ENCODE results near the gene CRTAC1.

The CRTAC1 gene

DNA sequence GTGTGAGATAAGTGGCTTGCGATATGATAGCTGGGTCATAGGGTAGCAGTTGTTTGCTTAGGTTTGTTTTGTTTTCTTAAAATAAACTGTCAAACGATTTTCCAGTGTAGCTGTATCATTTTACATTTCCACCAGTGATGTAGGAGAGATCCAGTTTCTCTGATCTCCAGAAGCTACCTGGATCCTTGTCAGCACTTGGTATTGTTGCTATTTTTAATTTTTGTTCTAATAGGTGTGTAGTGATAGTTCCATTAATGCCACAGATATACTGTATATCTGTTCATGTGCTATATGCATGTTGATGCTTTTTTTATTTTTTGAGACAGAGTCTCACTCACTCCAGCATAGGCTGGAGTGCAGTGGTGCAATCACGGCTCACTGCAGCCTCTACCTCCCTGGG lies 136.3 kb downstream of the CRTAC1 start:
- no peak for DNase-seq

DNA sequence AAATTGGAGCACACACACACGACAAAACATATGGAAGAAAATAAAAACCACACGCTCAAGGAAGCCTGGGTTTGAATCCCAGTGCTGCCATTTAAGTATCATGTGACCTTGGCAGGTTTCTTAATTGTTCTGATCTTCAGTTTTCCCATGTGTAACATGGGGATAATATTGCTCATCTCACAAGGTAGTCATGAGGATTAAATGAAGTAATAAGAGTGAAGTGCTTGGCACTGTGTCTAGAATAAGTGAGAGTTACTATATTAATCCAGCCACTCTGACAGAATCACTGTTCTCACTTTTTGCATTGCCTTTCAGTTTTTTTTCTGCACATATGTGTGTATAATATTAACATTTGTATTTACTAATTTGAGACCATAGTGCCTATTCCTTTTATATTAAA lies 137.5 kb downstream of the CRTAC1 start:
- DNase-seq, result no peak

DNA sequence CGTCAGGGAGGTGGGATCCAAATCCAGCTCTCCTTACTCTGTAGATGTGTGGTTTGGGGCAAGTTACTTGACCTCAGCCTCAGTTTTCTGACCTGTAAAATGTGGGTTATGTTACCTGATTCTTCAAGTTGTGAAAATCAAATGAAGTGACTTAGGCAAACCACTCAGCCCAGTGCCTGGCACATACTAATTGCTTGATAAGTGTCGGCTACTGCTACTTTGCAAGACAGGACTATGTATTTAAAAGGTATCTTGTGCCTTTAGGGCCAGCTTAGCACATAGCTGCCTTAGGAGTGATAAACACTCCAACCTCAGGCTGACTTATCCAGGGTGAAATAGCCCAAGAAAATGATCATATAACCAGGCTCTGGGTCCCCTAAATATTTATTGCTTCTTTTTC lies 137.9 kb downstream of the CRTAC1 start:
- no peak for DNase-seq

DNA sequence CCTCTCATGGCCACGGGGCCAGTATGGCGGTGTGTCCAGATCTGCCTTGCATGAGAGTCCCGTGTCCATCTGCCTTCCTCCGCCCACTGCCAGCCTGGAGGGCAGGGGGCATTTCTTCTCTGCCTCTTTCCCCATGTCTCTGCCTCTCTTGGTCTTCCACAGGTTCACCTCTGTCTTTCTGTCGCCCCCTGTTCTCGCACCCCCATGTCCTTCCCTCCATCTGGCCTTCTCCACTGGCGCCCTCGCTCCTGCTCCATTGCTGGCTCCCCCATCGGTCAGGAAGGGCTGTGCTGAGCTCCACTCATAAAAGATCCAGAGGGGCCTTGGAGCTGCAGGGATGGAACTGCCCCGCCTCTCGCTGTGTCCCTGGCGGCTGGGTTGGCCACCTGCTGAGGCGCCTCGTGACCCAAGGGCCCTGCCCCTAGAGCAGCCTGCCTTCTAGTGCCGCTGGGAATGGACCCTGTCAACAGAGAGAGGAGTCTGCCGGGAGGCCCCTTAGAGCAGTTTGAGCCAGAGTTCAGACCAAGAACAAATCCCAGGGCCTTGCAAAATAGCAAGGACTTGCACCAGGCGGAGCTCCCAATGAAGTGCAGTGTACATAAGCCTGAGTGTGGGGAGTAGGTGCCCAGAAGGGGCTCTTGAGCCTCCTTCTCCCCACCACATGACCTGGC lies 138.8 kb downstream of the CRTAC1 start:
- DNase-seq, result no peak

DNA sequence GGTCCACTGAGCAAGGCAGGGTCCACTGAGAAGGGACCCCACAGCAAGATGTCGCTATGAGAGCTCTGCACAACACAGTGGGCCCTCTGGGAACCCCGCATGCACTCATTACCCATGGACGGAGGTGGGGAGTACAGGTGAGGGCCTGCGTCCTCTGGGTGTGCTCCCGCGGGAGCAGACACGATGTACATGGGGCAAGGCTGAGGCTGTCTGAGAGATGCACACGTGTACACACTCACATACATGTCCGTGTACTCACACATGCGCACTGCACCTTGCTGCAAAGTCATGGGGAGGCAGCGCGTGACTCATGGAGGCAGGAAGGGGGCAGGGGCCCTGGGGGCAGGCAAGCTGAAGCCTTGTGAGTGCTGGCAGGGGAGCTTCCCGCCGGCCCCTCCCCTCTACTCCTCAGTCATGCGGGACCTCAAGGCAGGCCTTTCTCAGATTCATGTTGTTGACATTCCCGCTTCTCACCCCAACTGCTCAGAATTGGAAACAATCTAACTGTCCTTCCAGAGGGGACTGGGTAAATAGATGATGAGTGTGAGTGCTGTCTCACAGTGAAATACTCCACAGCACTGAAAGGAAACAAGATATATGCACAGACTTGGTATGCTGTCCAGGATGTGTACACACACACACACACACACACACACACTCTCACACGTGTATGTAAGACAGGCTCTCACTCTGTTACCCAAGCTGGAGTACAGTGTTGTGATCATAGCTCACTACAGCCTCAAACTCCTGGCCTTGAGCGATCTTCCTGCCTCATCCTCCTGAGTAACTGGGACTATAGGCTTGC lies 140.8 kb downstream of the CRTAC1 start:
- peak; percentile 97 for DNase-seq

DNA sequence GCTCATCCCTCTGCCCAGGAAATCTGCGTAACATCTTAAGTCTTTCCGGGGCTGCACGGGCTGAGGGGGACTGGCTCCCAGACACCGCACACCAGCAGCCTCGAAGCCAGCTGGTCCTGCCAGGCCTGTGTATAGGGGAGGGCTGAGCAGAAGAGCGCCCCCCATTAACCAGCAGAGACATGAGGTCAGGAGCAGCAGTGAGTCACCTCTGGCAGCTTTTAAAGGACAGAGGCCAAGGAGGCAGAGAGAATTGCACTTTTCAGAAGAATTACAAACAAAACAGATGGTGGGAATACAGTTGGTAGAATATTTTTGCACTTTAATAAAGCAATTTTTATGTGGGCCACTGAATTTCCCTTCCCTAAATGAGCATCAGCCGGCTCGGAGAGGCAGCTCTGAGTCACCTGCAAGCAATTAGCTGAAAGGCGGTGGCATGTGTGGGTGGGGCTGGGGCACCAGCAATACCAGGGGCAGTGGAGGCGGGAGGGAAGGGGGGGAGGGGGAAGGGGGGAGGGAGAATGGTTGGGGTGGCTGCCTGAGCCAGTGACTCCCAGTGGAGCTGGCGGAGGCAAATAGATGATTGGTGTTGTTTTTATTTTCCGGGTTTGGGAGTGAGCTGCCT lies 141.7 kb downstream of the CRTAC1 start:
- DNase-seq, result peak; percentile 92

DNA sequence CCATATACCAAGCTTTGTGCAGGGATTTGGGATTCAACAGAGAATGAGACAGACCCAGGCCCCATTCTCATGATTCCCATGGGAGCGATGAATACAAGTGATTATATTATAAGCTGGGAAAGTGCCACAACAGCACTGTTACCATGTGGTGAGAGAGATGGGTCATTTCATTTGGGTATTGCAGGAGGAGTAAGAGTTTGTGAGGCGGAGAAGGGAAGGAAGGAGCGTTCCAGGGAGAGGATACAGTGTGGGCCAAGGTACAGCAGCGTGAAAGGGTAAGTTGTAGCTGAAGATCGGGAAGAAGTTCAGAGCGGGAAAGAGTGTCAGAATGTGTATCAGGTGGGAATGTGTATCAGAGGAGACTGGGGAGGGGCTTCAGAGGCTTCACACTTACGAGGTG lies 142.3 kb downstream of the CRTAC1 start:
- DNase-seq, result no peak

DNA sequence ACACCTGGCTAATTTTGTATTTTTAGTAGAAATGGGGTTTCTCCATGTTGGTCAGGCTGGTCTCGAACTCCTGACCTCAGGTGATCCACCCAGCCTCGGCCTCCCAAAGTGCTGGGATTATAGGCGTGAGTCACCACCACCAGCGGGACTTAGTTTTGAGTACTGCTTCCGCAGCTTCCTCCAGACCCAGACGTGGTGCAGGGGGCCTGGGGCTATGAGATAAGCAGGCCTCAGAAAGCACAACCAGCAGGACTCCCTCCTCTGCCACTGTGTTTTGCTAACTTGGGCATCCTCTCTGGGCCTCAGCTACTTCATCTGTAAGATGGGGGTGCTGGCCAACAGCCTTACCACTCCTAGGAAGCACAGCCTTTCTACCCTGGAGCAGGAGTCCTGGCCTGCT lies 143.0 kb downstream of the CRTAC1 start:
- peak; percentile 84 for DNase-seq

DNA sequence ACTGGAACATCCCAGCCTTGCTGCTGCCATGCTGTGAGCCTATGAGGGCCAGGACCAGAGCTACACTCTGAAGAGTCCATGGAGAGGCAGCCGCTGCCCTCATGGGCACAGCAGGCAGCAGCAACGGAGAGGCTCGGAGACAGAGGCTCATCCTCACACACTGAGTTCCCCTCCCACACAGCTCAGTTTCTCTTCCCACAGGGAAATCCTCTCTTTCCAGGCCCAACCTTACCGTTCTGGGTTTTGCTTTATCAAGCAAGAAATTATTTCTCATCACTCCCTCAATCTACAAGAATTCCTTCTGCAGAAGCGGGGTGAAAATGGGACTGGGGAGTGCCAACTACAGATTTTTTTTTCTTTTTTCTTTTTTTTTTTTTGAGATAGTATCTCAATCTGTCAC lies 144.1 kb downstream of the CRTAC1 start:
- no peak for DNase-seq

DNA sequence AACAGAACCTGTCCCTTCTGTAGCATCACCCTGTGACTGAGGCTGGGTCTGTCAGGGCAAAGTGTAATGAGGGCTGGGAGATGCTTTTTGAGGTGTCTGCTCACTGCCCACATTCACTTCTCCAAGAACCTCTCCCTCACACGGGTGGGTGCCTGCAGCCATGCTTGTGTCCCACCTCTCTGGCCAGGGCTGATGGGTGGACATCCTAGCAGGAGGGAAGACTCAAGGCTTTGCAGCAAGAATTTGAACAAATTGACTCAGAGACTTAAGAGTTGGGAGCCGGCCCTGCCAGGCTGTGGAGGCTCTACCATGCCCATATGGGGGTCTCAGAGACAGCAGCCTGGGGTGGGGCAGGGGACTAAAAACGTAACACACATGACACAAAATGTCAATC lies 147.3 kb downstream of the CRTAC1 start:
- no peak for DNase-seq

DNA sequence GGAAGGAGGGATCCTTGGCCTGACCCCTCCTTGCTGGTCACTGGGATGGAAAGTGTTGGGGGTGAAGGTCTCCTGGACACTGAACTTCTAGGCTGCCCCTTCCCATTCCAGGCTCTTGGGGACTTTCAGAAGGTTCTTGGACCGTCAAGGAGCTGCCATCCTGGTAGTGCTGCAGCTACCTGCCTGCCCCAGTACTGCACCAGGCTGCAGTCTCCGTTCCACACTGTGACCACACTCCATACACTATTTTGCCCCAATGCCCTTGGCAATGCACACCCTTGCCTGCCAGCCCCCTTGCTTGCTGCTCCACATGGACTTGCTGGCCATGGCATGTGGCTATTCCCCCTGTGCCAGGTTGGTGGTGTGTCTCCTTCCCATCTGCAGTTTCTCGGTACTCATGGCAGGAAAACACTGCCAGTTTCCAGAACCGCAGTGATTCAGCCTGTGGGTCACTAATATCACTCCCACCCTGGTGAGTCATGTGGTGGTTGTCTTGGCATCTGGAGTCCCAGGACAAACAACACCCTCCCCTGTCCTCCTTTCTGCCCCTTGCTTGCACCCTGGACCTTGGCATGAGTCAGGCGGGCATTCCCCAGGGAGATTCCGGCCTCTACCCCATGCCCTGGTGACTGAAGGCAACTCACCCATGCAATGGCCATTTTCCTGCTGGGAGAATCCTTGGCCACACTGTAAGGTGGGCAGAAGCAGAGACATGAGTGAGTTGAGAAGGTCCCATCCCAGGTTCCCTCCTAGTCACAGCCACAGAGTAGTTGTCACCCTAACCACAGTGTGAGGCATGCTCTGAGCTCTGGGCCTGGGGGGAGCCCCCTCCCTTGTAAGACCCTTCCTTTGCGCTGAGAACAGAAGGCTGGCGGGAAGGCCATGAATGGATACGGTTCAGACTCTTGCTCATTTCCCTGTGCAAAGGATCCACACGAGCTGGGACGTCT lies 148.0 kb downstream of the CRTAC1 start:
- DNase-seq, result no peak

DNA sequence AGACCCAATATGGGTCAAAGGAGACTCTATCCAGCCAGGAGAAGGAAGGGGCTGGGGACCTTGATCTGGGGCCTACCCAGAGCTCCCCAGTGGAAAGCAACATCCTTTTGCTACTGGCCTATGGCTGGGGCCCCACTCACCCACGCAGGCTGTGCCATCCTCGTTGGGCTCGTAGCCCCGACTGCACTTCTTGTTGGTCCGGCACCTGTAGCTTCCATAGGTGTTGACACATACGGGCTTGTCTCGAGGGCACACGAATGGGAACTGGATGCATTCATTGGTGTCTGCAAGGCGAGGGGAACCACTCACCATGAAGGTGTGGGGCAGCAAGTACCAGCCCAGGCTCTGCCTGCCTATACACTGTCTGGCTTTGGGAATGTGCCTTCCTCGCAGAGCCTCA lies 150.3 kb downstream of the CRTAC1 start:
- DNase-seq, result no peak

DNA sequence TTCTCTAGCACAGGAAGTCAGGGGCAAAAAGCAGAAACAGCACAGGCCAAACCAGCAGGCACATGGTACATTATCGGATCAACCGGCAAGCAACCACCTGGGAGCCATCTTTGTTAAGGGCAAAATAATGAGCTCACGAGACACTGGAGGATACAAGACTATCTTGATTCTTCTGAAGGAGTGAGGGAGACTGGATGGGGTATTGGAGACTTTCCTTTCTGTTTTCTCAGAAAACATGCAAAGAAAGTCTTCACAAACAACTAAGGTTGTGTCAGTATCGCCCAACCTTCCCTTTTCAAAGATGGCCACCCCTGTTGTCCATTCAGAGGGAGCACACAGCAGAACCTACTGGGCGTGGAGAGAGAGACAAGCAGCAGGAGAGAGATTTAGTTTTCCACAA lies 151.2 kb downstream of the CRTAC1 start:
- DNase-seq, result no peak

DNA sequence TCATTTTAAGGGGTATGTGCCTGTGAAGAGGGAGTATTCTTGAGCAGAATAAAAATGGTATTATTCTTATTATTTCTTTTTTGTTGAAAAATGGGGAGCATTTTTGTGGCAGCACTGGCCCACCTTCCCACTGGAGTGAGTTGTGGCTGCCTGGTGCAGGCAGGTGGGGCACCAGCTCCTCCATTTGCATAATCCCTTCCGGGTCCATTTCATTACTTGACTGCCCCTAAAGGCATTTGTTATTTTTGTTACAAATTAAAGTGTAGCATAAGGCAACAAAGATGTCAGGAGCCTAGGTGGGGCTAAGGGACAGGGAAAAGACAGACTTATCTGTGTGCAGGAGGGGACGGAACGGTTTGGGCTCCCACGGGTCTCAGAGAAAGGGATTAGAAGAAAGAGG lies 154.0 kb downstream of the CRTAC1 start:
- no peak for DNase-seq

DNA sequence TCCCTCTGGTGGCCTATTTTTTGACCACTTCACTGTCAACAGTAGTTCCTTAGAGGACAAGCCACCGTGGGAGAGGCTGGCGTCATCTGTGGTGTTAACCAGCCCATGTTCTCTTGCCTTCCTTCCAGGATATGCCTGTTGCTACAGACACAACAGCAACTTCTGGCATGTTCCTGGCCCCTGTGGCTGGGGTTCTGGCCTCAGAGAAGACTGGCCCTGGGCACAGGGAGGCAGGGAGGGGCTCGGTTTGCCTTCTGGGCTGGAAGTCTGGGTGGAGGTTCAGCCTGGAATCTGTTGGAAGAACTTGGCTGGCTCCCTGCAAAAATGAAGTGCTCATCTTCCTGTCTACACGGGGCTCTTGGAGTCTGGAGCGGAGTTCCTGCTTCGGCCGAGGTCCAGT lies 155.0 kb downstream of the CRTAC1 start:
- DNase-seq, result no peak

DNA sequence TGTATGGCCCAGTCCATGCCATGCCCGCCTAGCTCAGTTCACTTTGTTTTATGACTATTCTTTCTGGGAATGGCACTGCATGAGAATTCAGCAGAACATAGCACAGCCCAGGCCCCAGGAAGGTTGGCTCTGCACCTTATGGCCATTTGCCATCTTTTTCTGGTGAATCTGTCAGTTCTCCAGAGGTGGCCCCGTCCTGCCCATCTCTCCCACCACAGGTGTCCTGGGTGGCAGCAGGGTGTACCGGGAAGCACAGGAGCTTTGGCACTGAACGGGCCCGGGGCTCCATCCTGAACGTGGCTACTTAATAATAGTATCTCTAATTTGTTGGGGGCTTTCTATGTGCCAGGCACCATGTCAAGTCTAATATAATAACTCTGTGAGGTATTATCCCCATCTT lies 156.1 kb downstream of the CRTAC1 start:
- DNase-seq, result no peak

DNA sequence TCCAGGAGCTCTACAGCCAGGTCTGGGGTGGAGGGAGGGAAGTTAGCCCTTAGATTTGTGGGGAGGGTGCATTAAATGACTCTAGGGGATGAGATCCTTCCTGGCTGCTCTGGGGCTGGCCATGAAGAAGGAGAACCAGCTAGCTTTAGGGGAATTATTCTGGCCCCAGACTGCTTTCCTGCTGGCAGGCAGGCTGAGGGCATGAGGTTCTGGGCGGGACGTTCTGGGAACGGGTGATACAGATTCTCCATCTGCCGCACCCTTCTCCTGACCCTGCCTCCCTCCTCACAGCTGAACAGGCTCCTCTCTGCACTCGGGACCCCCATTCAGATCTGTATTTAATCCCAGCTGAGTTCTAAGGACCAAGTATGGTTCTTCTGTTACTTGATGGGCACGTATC lies 156.9 kb downstream of the CRTAC1 start:
- DNase-seq, result no peak

DNA sequence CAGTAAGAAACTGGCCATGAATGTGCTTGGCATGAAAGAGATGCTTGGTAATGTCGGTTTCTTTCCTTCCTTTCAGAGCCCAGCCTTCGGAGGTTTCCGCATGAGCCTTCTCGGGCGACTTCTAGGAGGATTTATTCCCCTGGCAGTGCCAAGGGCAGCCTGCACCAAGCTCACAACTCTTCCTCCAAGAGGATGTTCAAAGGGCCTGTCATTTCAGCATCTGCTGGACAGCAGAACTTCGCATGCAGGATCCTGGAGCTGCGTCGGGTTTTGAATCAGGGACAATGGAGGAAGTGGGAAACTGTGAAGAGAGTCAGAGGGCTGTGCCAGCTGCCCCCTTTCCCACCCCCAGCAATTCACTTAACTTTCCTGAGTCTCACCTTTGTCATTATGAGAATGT lies 159.4 kb downstream of the CRTAC1 start:
- DNase-seq, result no peak

DNA sequence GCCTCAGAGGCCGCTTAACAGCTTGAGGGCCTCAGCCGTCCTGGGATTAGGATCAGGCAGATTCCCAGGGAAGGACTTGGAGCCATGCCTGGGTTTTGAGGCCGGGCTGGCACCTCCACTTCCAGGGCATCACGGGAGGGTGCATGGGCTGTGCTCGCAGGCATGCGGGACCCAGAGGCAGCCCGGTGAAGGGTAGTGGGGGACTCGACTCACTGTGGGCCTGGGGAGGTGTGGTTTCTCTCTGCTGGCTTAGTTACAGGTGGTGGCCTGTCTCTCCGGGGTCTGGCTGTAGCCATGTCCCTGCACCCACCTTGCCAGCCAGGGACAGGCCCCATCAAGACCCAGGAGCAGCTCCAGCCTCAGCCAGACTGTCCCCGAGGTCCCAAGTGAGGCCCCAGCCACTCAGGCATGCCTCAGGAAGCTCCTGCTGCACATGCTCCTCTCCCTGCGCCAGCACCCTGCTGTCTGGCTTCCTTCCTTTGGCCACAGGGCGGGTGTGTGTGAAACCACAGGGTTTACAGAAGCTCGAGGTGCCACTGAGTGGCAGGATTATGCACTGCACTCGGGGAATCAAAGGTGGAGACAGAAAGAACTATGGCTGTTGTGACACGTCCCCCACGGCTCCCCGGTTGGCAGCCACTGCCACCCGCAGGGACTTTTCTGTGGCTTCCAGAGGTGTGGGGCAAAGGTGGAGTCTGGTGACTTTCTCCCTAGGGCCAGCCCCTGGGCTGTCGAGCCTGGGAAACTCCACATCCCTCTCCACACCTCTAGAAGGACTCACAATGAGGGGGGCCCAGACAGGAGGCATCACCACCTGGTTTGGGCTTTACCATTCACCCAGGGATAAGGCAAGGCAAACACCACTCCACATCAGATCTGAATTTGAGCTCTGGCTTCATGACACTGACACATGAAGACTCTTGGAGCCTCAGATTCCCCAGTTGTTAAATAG lies 161.1 kb downstream of the CRTAC1 start:
- peak; percentile 96 for DNase-seq

DNA sequence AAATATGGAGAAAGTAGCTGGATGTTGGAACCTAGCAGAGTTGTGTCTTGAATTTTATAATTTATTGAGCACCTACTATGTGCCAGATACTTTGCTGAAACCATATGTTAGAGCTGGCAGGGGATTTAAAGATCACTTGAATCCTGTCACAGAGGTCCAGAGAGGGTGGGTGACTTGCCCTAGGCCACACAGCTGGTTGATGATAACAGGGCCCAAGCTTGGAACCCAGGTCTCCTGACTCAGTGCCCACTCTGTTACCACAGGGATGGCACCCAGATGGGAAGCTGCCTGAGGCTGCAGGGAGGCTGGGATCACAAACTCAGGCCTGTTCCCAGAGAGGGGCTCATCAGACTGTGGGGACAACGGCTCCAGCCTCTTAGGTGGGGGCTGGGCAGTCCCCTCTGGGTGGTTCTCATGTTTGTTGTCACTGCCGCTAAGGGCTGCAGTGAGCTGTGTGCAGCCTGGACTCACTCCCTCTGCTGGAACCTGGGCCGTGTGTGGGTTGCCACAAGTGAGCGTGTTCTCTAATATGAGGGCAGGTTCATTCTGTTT lies 162.2 kb downstream of the CRTAC1 start:
- DNase-seq, result no peak

DNA sequence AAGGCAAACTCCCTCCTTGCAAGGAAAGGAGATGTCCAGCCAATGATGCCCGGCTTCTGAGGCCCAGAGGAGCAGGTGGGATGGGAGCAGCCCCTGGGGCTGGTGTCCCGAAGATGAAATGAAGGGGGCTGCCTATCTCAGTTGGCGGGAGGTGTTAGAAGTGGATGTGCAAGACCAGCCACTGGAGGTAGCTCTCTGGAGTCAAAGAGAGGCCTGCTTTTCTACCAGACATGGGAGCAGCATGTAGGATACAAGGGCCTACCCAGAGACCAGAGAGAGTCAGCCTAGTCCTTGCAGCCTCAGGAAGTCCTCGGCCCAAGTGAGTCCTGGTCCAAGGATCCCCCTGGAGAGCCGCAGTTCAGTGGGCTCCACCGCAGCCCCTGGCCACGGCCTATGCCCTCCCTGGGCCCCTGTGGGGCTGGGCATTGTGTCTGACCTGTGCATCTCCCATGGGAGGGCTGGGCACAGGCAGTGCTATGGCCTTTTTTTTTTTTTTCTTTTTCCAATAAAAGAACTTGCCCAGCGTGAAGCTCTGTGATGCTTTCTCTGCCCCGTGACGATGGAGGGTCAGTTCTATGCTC lies 163.1 kb downstream of the CRTAC1 start:
- DNase-seq, result no peak

All from islet precursor cell (in vitro differentiated cells).